OCI-LY3 (cell line): ENCODE results near the gene ITSN1.
"Not testable (repeated sequence)": the region's sequence is repeated elsewhere in the genome, so short reads cannot be mapped to it uniquely, and the experiment has no call there.

Experiments
- H2AFZ ChIP-seq: fragments of 200-600, 300-600 bp; shearing (Covaris generic); 2 replicates; pipeline ENCODE4 v1.6.0; 2014; ENCODE audit warnings: antibody characterized with exemption, low read depth, low read length
- H3K27ac ChIP-seq: fragments of 200-600, 300-600 bp; sonication (generic); 2 replicates; pipeline ENCODE4 v1.5.1; 2014; ENCODE audit warnings: mild to moderate bottlenecking, low read length, moderate library complexity, mixed read lengths
- H3K27me3 ChIP-seq: fragments of 200-600, 300-600 bp; sonication (generic); 2 replicates; pipeline ENCODE4 v1.6.1; 2014; ENCODE audit warnings: low read depth, low read length, mixed read lengths
- H3K36me3 ChIP-seq: fragments of 200-600, 300-600 bp; sonication (generic); replicated peaks from 2 replicates; pipeline ENCODE3; 2014; ENCODE audit warnings: low read depth, low read length, mixed read lengths
- H3K4me1 ChIP-seq: fragments of 300-600, 200-600 bp; sonication (generic); 2 replicates; pipeline ENCODE4 v1.6.1; 2014; ENCODE audit warnings: low read length, mixed read lengths
- H3K4me2 ChIP-seq: fragments of 200-600, 300-600 bp; sonication (generic); 2 replicates; pipeline ENCODE4 v1.6.1; 2014; ENCODE audit warnings: low read length, mixed read lengths
- H3K4me3 ChIP-seq: fragments of 300-600, 200-600 bp; sonication (generic); 2 replicates; pipeline ENCODE4 v1.5.1; 2014; ENCODE audit warnings: antibody characterized with exemption, mild to moderate bottlenecking, low read length, moderate library complexity
- H3K79me2 ChIP-seq: fragments of 300-600, 200-600 bp; shearing (Covaris generic); 2 replicates; pipeline ENCODE4 v1.6.1; 2014; ENCODE audit warnings: mild to moderate bottlenecking, low read length, mixed read lengths
- H3K9ac ChIP-seq: fragments of 300-600, 200-600 bp; shearing (Covaris generic); 2 replicates; pipeline ENCODE4 v1.6.0; 2014; ENCODE audit warnings: mild to moderate bottlenecking, low read length, moderate library complexity
- H3K9me3 ChIP-seq: fragments of 200-600, 300-600 bp; shearing (Covaris generic); 2 replicates; pipeline ENCODE4 v1.6.1; 2014; ENCODE audit warnings: low read length, mixed read lengths; ENCODE audit not compliant: insufficient read depth
- H4K20me1 ChIP-seq: fragments of 200-600, 300-600 bp; sonication (generic); 2 replicates; pipeline ENCODE4 v1.6.1; 2016; ENCODE audit warnings: low read length, mixed read lengths; ENCODE audit not compliant: insufficient read depth
- CTCF ChIP-seq: fragments of 200-600, 300-600 bp; sonication (generic); IDR thresholded peaks from 2 replicates; pipeline ENCODE4 v1.5.1; 2014; ENCODE audit warnings: antibody characterized with exemption, low read length, low read depth
- EZH2phosphoT487 ChIP-seq: fragments of 200-600 bp; shearing (Covaris generic); IDR thresholded peaks from 2 replicates; pipeline ENCODE4 v1.6.1; 2018; ENCODE audit warnings: antibody characterized with exemption, mixed run types, low read depth

Gene ITSN1

GRCh38 chr21:33864150-33864549 lies 221.8 kb downstream of the ITSN1 start:
- H3K36me3 ChIP-seq: no peaks in the 10 kb centered on the region
- no peaks in the 10 kb centered on the region for H3K9me3 ChIP-seq
- H3K4me2 ChIP-seq: no peak overlapping the region
- H3K79me2 ChIP-seq: no peaks in the 10 kb centered on the region
- H3K27me3 ChIP-seq: 0 out of 2 replicates have a peak, but pooled peaks cover 4% of the 10 kb centered on the region
- H3K4me1 ChIP-seq: no peaks in the 10 kb centered on the region
- no peak overlapping the region for H3K4me3 ChIP-seq
- H3K27ac ChIP-seq: no peak overlapping the region
- H4K20me1 ChIP-seq: no peaks in the 10 kb centered on the region
- no peak overlapping the region for H2AFZ ChIP-seq
- no peak overlapping the region for H3K9ac ChIP-seq
- no peak for TF ChIP-seq CTCF

GRCh38 chr21:33865176-33865575 lies 222.9 kb downstream of the ITSN1 start:
- H3K4me2 ChIP-seq: no peak overlapping the region
- TF ChIP-seq EZH2phosphoT487: no peak
- no peak for TF ChIP-seq CTCF
- no peak overlapping the region for H2AFZ ChIP-seq
- H3K4me3 ChIP-seq: no peak overlapping the region
- no peaks in the 10 kb centered on the region for H3K79me2 ChIP-seq
- H3K27ac ChIP-seq: no peak overlapping the region
- H3K9ac ChIP-seq: no peak overlapping the region
- no peaks in the 10 kb centered on the region for H3K9me3 ChIP-seq
- no peaks in the 10 kb centered on the region for H3K36me3 ChIP-seq
- H3K4me1 ChIP-seq: peaks cover 3% of the 10 kb centered on the region
- H4K20me1 ChIP-seq: no peaks in the 10 kb centered on the region
- H3K27me3 ChIP-seq: 0 out of 2 replicates have a peak, but pooled peaks cover 4% of the 10 kb centered on the region

DNA sequence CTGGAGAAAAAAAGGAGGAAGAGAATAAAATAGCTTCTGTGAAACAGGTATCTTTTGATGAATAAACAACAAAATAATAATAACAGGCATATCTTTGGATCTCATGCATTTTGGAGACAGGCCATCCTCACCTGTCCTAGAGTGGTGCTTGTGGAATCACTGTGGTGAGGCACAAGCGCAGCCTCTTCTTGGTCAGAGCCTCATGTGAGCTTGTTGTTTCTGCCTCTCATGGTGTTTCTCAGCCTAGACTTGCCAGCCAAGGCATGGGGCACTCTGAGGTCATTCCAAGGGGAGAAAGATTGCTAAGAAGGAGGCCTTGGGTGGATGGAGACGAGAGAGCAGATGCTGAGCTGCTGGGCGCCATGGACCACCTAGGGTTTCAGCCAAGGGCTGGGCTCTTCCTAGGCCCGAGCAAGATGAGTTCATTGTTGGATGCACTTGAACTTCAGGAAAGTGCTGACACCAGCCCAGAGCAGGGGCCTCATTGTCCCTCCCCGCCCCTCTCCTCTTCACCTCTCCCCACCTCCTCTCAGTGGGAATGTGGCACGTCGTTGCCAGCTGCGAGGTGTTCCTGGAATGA lies 223.8 kb downstream of the ITSN1 start:
- TF ChIP-seq CTCF (no peak), EZH2phosphoT487 (no peak)

DNA sequence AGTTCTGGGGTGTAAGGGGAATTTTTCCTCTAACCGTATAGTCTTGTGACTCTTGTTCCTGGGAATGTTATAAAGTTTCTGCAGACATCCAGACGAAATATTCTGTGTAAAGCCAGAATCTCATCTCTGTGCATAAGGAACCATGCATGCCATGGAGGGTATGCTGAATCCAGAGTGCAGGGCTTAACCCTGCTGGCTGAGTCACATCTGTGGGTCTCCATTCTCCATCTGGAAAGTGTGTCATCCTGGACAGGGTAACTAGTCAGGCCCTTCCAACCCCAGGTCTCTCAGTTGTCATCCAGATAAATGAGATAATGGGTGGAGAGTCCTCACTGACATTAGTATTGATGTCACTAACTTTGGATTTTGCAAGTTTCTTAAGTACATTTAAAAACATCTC lies 224.5 kb downstream of the ITSN1 start:
- H3K9me3 ChIP-seq: no peaks in the 10 kb centered on the region
- no peaks in the 10 kb centered on the region for H3K79me2 ChIP-seq
- 0 out of 2 replicates have a peak, but pooled peaks cover 4% of the 10 kb centered on the region for H3K27me3 ChIP-seq
- no peaks in the 10 kb centered on the region for H3K36me3 ChIP-seq
- H3K4me3 ChIP-seq: no peak overlapping the region
- H4K20me1 ChIP-seq: no peaks in the 10 kb centered on the region
- no peak overlapping the region for H3K4me2 ChIP-seq
- H3K4me1 ChIP-seq: peaks cover 5% of the 10 kb centered on the region
- no peak for TF ChIP-seq EZH2phosphoT487
- no peak for TF ChIP-seq CTCF
- no peak overlapping the region for H3K27ac ChIP-seq
- no peak overlapping the region for H3K9ac ChIP-seq
- H2AFZ ChIP-seq: no peak overlapping the region

More for the DNA sequence above, 223.8 kb downstream of the ITSN1 start:
- Histone ChIP-seq H3K4me1 (peaks cover 5% of the 10 kb centered on the region), H3K27ac (no peak overlapping the region), H3K4me3 (no peak overlapping the region), H3K9ac (no peak overlapping the region), H3K27me3 (0 out of 2 replicates have a peak, but pooled peaks cover 4% of the 10 kb centered on the region), H2AFZ (no peak overlapping the region), H3K79me2 (no peaks in the 10 kb centered on the region), H3K9me3 (no peaks in the 10 kb centered on the region), H3K4me2 (no peak overlapping the region), H4K20me1 (no peaks in the 10 kb centered on the region), H3K36me3 (no peaks in the 10 kb centered on the region)

DNA sequence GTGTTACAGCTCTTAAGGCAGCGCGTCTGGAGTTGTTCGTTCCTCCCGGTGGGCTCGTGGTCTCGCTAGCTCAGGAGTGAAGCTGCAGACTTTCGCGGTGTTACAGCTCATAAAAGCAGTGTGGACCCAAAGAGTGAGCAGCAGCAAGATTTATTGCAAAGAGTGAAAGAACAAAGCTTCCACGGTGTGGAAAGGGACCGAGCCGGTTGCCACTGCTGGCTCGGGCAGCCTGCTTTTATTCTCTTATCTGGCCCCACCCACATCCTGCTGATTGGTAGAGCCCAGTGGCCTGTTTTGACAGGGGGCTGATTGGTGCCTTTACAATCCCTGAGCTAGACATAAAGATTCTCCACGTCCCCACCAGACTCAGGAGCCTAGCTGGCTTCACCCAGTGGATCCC lies 225.6 kb downstream of the ITSN1 start:
- not testable (repeated sequence) for H3K9ac ChIP-seq

More for the DNA sequence above, 225.6 kb downstream of the ITSN1 start:
- H3K36me3 ChIP-seq, H3K27me3 ChIP-seq, H3K4me2 ChIP-seq, H3K27ac ChIP-seq, H3K4me3 ChIP-seq, H2AFZ ChIP-seq, H3K79me2 ChIP-seq, H3K4me1 ChIP-seq, H4K20me1 ChIP-seq, H3K9me3 ChIP-seq: not testable (repeated sequence)
